Dendritic cell treated with granulocyte-macrophage colony-stimulating factor and Interleukin-4, amounts not matched to agents 40 ng/mL and 50 ng/mL, for 4 days (primary cell): Measurements from ENCODE around the gene S1PR3.
"Not testable (repeated sequence)": the region's sequence is repeated elsewhere in the genome, so short reads cannot be mapped to it uniquely, and the experiment has no call there.

ENCODE experiments used
- H3K27ac Mint-ChIP-seq: one replicate; pipeline ENCODE4 v1.8.0; 2022; ENCODE audit warnings: mild to moderate bottlenecking, mixed read lengths
- H3K27me3 Mint-ChIP-seq: one replicate; pipeline ENCODE4 v1.8.0; 2022; ENCODE audit warnings: mild to moderate bottlenecking, mixed read lengths
- H3K36me3 Mint-ChIP-seq: one replicate; pipeline ENCODE4 v1.8.0; 2022; ENCODE audit warnings: low read depth, mixed read lengths
- H3K4me1 Mint-ChIP-seq: one replicate; pipeline ENCODE4 v1.8.0; 2022; ENCODE audit warnings: low read depth, mixed read lengths
- H3K4me3 Mint-ChIP-seq: one replicate; pipeline ENCODE4 v1.8.0; 2022; ENCODE audit warnings: mild to moderate bottlenecking, moderate library complexity, mixed read lengths
- H3K9me3 Mint-ChIP-seq: one replicate; pipeline ENCODE4 v1.8.0; 2022; ENCODE audit warnings: mixed read lengths
- intact Hi-C: fragments of 100-400 bp; cut with micrococcal nuclease; formaldehyde crosslinking; loops from one replicate; pipeline ENCODE4 v1.15.0; 2022

The S1PR3 gene

GRCh38 chr9:88991066-88992034 is at the start of gene S1PR3:
Gene S1PR3 (plus strand): TSS chr9:88991468. CDS start chr9:89001201, 9,733 bp downstream.
- H3K27me3 Mint-ChIP-seq, result peaks cover 26% of the 10 kb centered on the region
- no peaks in the 10 kb centered on the region for H3K9me3 Mint-ChIP-seq
- H3K4me3 Mint-ChIP-seq, result peak within 1 kb of the TSS; percentile 79
- peaks cover 5% of the 10 kb centered on the region for H3K36me3 Mint-ChIP-seq
- peaks cover 68% of the 10 kb centered on the region for H3K4me1 Mint-ChIP-seq
- no peak within 1 kb of the TSS for H3K27ac Mint-ChIP-seq
- intact Hi-C loops, result no loop called here

GRCh38 chr9:88941586-88941985 is 49.7 kb upstream of the S1PR3 start:
- H3K4me3 Mint-ChIP-seq, intact Hi-C loops, H3K27ac Mint-ChIP-seq, H3K9me3 Mint-ChIP-seq, H3K36me3 Mint-ChIP-seq, H3K27me3 Mint-ChIP-seq: not testable (repeated sequence)
- H3K4me1 Mint-ChIP-seq, result peaks cover 31% of the 10 kb centered on the region

GRCh38 chr9:88942411-88942810 is 48.9 kb upstream of the S1PR3 start:
- no peak overlapping the region for H3K4me3 Mint-ChIP-seq
- no peaks in the 10 kb centered on the region for H3K36me3 Mint-ChIP-seq
- intact Hi-C loops, result no loop called here
- H3K27me3 Mint-ChIP-seq, result peaks cover 6% of the 10 kb centered on the region
- H3K4me1 Mint-ChIP-seq, result peaks cover 23% of the 10 kb centered on the region
- H3K27ac Mint-ChIP-seq, result no peak overlapping the region
- no peaks in the 10 kb centered on the region for H3K9me3 Mint-ChIP-seq

- Mint-ChIP-seq H3K27ac (no peak overlapping the region), H3K4me3 (no peak overlapping the region), H3K27me3 (peaks cover 11% of the 10 kb centered on the region), H3K36me3 (no peaks in the 10 kb centered on the region), H3K9me3 (no peaks in the 10 kb centered on the region), H3K4me1 (peaks cover 31% of the 10 kb centered on the region)
- intact Hi-C loops, result no loop called here
Measured at GRCh38 chr9:88945636-88946333, 45.5 kb upstream of the S1PR3 start.

GRCh38 chr9:88947581-88948573 is 43.4 kb upstream of the S1PR3 start:
- no peaks in the 10 kb centered on the region for H3K9me3 Mint-ChIP-seq
- H3K4me1 Mint-ChIP-seq, result peaks cover 45% of the 10 kb centered on the region
- no peak overlapping the region for H3K4me3 Mint-ChIP-seq
- intact Hi-C loops, result no loop called here
- no peak overlapping the region for H3K27ac Mint-ChIP-seq
- H3K36me3 Mint-ChIP-seq, result no peaks in the 10 kb centered on the region
- peaks cover 13% of the 10 kb centered on the region for H3K27me3 Mint-ChIP-seq

GRCh38 chr9:88949425-88949824 is 41.8 kb upstream of the S1PR3 start:
- Mint-ChIP-seq H3K27me3 (peaks cover 21% of the 10 kb centered on the region), H3K27ac (no peak overlapping the region)
- intact Hi-C loops, result no loop called here

GRCh38 chr9:88949961-88950340 is 41.3 kb upstream of the S1PR3 start:
- peaks cover 20% of the 10 kb centered on the region for H3K27me3 Mint-ChIP-seq
- intact Hi-C loops, result no loop called here
- H3K4me3 Mint-ChIP-seq, result no peak overlapping the region
- no peaks in the 10 kb centered on the region for H3K9me3 Mint-ChIP-seq
- H3K36me3 Mint-ChIP-seq, result no peaks in the 10 kb centered on the region
- H3K4me1 Mint-ChIP-seq, result peaks cover 62% of the 10 kb centered on the region
- no peak overlapping the region for H3K27ac Mint-ChIP-seq

More at GRCh38 chr9:88949425-88949824, 41.8 kb upstream of the S1PR3 start:
- Mint-ChIP-seq H3K9me3 (no peaks in the 10 kb centered on the region), H3K36me3 (no peaks in the 10 kb centered on the region), H3K4me3 (no peak overlapping the region), H3K4me1 (peaks cover 61% of the 10 kb centered on the region)

GRCh38 chr9:88950341-88951154 is 40.7 kb upstream of the S1PR3 start:
- peaks cover 21% of the 10 kb centered on the region for H3K27me3 Mint-ChIP-seq
- no peak overlapping the region for H3K4me3 Mint-ChIP-seq
- H3K36me3 Mint-ChIP-seq, result no peaks in the 10 kb centered on the region
- no peaks in the 10 kb centered on the region for H3K9me3 Mint-ChIP-seq
- H3K4me1 Mint-ChIP-seq, result peaks cover 60% of the 10 kb centered on the region
- intact Hi-C loops, result no loop called here
- H3K27ac Mint-ChIP-seq, result no peak overlapping the region

GRCh38 chr9:88951155-88951542 is 40.1 kb upstream of the S1PR3 start:
- Mint-ChIP-seq H3K27me3 (peaks cover 20% of the 10 kb centered on the region), H3K4me1 (peaks cover 54% of the 10 kb centered on the region), H3K36me3 (no peaks in the 10 kb centered on the region), H3K27ac (no peak overlapping the region), H3K4me3 (no peak overlapping the region), H3K9me3 (no peaks in the 10 kb centered on the region)
- intact Hi-C loops, result no loop called here

- Mint-ChIP-seq H3K27ac (no peak overlapping the region), H3K4me1 (peaks cover 53% of the 10 kb centered on the region), H3K9me3 (no peaks in the 10 kb centered on the region), H3K4me3 (no peak overlapping the region), H3K36me3 (no peaks in the 10 kb centered on the region), H3K27me3 (peaks cover 27% of the 10 kb centered on the region)
- intact Hi-C loops, result no loop called here
Measured at GRCh38 chr9:88952086-88952615, 39.1 kb upstream of the S1PR3 start.

GRCh38 chr9:88952976-88953375 is 38.3 kb upstream of the S1PR3 start:
- H3K36me3 Mint-ChIP-seq, result no peaks in the 10 kb centered on the region
- intact Hi-C loops, result no loop called here
- H3K4me3 Mint-ChIP-seq, result no peak overlapping the region
- H3K4me1 Mint-ChIP-seq, result peaks cover 53% of the 10 kb centered on the region
- peaks cover 31% of the 10 kb centered on the region for H3K27me3 Mint-ChIP-seq
- no peak overlapping the region for H3K27ac Mint-ChIP-seq
- H3K9me3 Mint-ChIP-seq, result no peaks in the 10 kb centered on the region

- intact Hi-C loops, result no loop called here
- peaks cover 53% of the 10 kb centered on the region for H3K4me1 Mint-ChIP-seq
- H3K36me3 Mint-ChIP-seq, result no peaks in the 10 kb centered on the region
- no peaks in the 10 kb centered on the region for H3K9me3 Mint-ChIP-seq
- peaks cover 34% of the 10 kb centered on the region for H3K27me3 Mint-ChIP-seq
- H3K27ac Mint-ChIP-seq, result no peak overlapping the region
- no peak overlapping the region for H3K4me3 Mint-ChIP-seq
Measured at GRCh38 chr9:88953381-88954029, 37.8 kb upstream of the S1PR3 start.
